Activated effector memory CD4-positive, alpha-beta T cell treated with Interleukin-2 at 50 U/mL for 16 hours (primary cell): ENCODE results near the gene RAD21L1.

Experiments used
- DNase-seq: peaks from one replicate; pipeline ENCODE4 v3.0.0-alpha.2; 2020

The RAD21L1 gene

GRCh38 chr20:1296922-1297321 is 71.1 kb downstream of the RAD21L1 start:
- no peak for DNase-seq

GRCh38 chr20:1297486-1297885 is 71.6 kb downstream of the RAD21L1 start:
- no peak for DNase-seq

- DNase-seq: no peak
Measured at GRCh38 chr20:1298166-1298565, 72.3 kb downstream of the RAD21L1 start.

- DNase-seq: no peak
Measured at GRCh38 chr20:1298888-1299511, 73.2 kb downstream of the RAD21L1 start.

GRCh38 chr20:1299522-1299921 is 73.7 kb downstream of the RAD21L1 start:
- no peak for DNase-seq

GRCh38 chr20:1300083-1300840 is 74.4 kb downstream of the RAD21L1 start:
- DNase-seq: no peak

GRCh38 chr20:1301031-1301529 is 75.2 kb downstream of the RAD21L1 start:
- DNase-seq: peak; percentile 36

- DNase-seq: no peak
Measured at GRCh38 chr20:1302685-1303541, 77.1 kb downstream of the RAD21L1 start.

- no peak for DNase-seq
Measured at GRCh38 chr20:1304710-1305515, 79.1 kb downstream of the RAD21L1 start.
